Measurements from ENCODE around the gene TIMM9. TPM values are rescaled to one million over a fixed set of nuclear protein-coding genes. Genes with fewer than 3 reads are reported as not detected.
"Not testable (repeated sequence)": the region's sequence is repeated elsewhere in the genome, so short reads cannot be mapped to it uniquely, and the experiment has no call there.

Gene TIMM9
- total and polyA plus RNA-seq, 2 donors (not counting 1 experiment from before 2014, with no cell fraction given): 27.7 to 51.0 TPM

GRCh38 chr14:58426670-58427280 lies 556 bp downstream of the TIMM9 start:
- Histone ChIP-seq H3K27me3 (replicated peaks in 1 of 4; ENCODE audit: control extremely low read depth in 1 of 4, control insufficient read depth in 3 of 4, insufficient read depth in 4 of 4, low read length in 3 of 4) (no peaks in the 10 kb centered on the region), H3K4me1 (ENCODE audit: control insufficient read depth in 2 of 2, insufficient read depth in 2 of 2, low read length in 2 of 2) (peaks cover 15 to 19% of the 10 kb centered on the region in 2 donors), H3K4me3 (ENCODE audit: control extremely low read depth in 1 of 5, extremely low read depth in 1 of 5, insufficient read depth in 1 of 5, low read depth in 2 of 5, low read length in 4 of 5) (peak overlapping the region; percentile 74 to 99 (median 96)), H3K79me2 (ENCODE audit: control insufficient read depth, insufficient read depth, low read length) (peaks cover 41% of the 10 kb centered on the region), H3K36me3 (replicated peaks in 1 of 2; ENCODE audit: control extremely low read depth in 1 of 2, control insufficient read depth in 1 of 2, extremely low read depth in 1 of 2, insufficient read depth in 2 of 2, low read length in 1 of 2) (peaks cover 0 to 4% of the 10 kb centered on the region in 2 experiments), H3K9me3 (ENCODE audit: control extremely low read depth in 1 of 3, control insufficient read depth in 2 of 3, insufficient read depth in 1 of 3, low read length in 2 of 3) (no peaks in the 10 kb centered on the region), H2AFZ (ENCODE audit: insufficient read depth, low read depth, low read length, poor library complexity, severe bottlenecking) (peak overlapping the region; percentile 100), H3K9ac (ENCODE audit: low read length) (peak overlapping the region; percentile 100), H4K20me1 (ENCODE audit: control insufficient read depth, insufficient read depth, low read length, poor library complexity, severe bottlenecking) (no peaks in the 10 kb centered on the region), H3K4me2 (replicated peaks; ENCODE audit: low read depth, low read length, poor library complexity, severe bottlenecking) (peak overlapping the region; percentile 97), H3K27ac (ENCODE audit: low read length in 2 of 2) (peak overlapping the region; percentile 96 to 98)
- CTCF ChIA-PET: interaction anchor here (0.9 to 2.1 kb wide), 2 partner anchors 26 to 31 kb away, joined by 5 to 15 read pairs; partner anchors contain the start of gene TOMM20L
- no peaks in the 10 kb centered on the region for H3K9me3 Mint-ChIP-seq (ENCODE audit: insufficient read depth)
- POLR2A ChIA-PET: interaction anchor here (1.3 to 2.5 kb wide), 2 partner anchors 31 to 128 kb away, joined by 4 to 23 read pairs; partner anchors contain the start of genes ARID4A and TOMM20L
- ATAC-seq (ENCODE audit: low read depth) (peak; percentile 41), DNase-seq (no peak)
- H3K4me1 Mint-ChIP-seq: peaks cover 39% of the 10 kb centered on the region
- TF ChIP-seq CTCF (IDR thresholded peaks at IDR 0.05) (no peak), EZH2 (IDR thresholded peaks at IDR 0.05; ENCODE audit: borderline replicate concordance, insufficient read depth, low read depth, low read length, poor library complexity, severe bottlenecking) (no peak)
- intact Hi-C loops (cut with micrococcal nuclease): loop anchor here (1.0 to 10.0 kb wide), 7 partner anchors 30 to 1852 kb away; partner anchors contain the start of genes ACTR10, ARID4A, JKAMP and L3HYPDH
- no peaks in the 10 kb centered on the region for H3K27me3 Mint-ChIP-seq
- peak overlapping the region; percentile 95 for H3K27ac Mint-ChIP-seq
- 0% methylated on average over 33 of the region's 35 CpGs for WGBS (ENCODE audit: insufficient coverage)
- peak overlapping the region; percentile 89 for H3K4me3 Mint-ChIP-seq

GRCh38 chr14:58416934-58417333 lies 10.4 kb downstream of the TIMM9 start:
- H3K4me3 ChIP-seq (ENCODE audit: control extremely low read depth in 1 of 5, extremely low read depth in 1 of 5, insufficient read depth in 1 of 5, low read depth in 2 of 5, low read length in 4 of 5); H4K20me1 ChIP-seq (ENCODE audit: control insufficient read depth, insufficient read depth, low read length, poor library complexity, severe bottlenecking); H3K27ac ChIP-seq (ENCODE audit: low read length in 2 of 2); ATAC-seq (ENCODE audit: low read depth); DNase-seq; H3K4me2 ChIP-seq (replicated peaks; ENCODE audit: low read depth, low read length, poor library complexity, severe bottlenecking); intact Hi-C loops (cut with micrococcal nuclease); H3K9me3 ChIP-seq (ENCODE audit: control extremely low read depth in 1 of 3, control insufficient read depth in 2 of 3, insufficient read depth in 1 of 3, low read length in 2 of 3); H3K27ac Mint-ChIP-seq; H2AFZ ChIP-seq (ENCODE audit: insufficient read depth, low read depth, low read length, poor library complexity, severe bottlenecking); H3K27me3 ChIP-seq (replicated peaks in 1 of 4; ENCODE audit: control extremely low read depth in 1 of 4, control insufficient read depth in 3 of 4, insufficient read depth in 4 of 4, low read length in 3 of 4); H3K4me3 Mint-ChIP-seq; POLR2A ChIA-PET; H3K27me3 Mint-ChIP-seq; H3K9me3 Mint-ChIP-seq (ENCODE audit: insufficient read depth); H3K9ac ChIP-seq (ENCODE audit: low read length); CTCF ChIA-PET; H3K4me1 ChIP-seq (ENCODE audit: control insufficient read depth in 2 of 2, insufficient read depth in 2 of 2, low read length in 2 of 2): not testable (repeated sequence)
- H3K36me3 ChIP-seq (replicated peaks in 1 of 2; ENCODE audit: control extremely low read depth in 1 of 2, control insufficient read depth in 1 of 2, extremely low read depth in 1 of 2, insufficient read depth in 2 of 2, low read length in 1 of 2): peaks cover 6 to 41% of the 10 kb centered on the region in 2 experiments
- H3K79me2 ChIP-seq (ENCODE audit: control insufficient read depth, insufficient read depth, low read length): peaks cover 35% of the 10 kb centered on the region
- WGBS (ENCODE audit: insufficient coverage): 89% methylated on average over 1 of the region's 1 CpG
- H3K4me1 Mint-ChIP-seq: peaks cover 16% of the 10 kb centered on the region

Measured in B cell (primary cell).